CD14-positive monocyte (primary cell): ENCODE data around the gene EPAS1. TPM values are rescaled to one million over a fixed set of nuclear protein-coding genes. Genes with fewer than 3 reads are reported as not detected.

Experiments
- DNase-seq, 3 donors: peaks; one replicate each; pipeline ENCODE4 v3.0.0-alpha.2; 2011 to 2022
- H2AFZ ChIP-seq: 2 replicates; pipeline ENCODE4 v1.6.0; 2012; ENCODE audit warnings: mild to moderate bottlenecking, low read depth, low read length, inconsistent platforms; ENCODE audit not compliant: insufficient read depth, poor library complexity, severe bottlenecking
- H3K27ac ChIP-seq, 2 donors: 1 replicate in 1 of 2; 2 replicates in 1 of 2; pipeline ENCODE4 v1.5.1; 2012 to 2013; ENCODE audit warnings: low read length in 2 of 2, control low read depth in 1 of 2, inconsistent platforms in 1 of 2, low read depth in 1 of 2, mild to moderate bottlenecking in 1 of 2
- H3K27me3 ChIP-seq, 2 donors: one replicate each; pipeline versions ENCODE4 v1.6.0 to v1.6.1; 2011 to 2013; ENCODE audit warnings: low read length in 2 of 2; ENCODE audit not compliant: control insufficient read depth in 2 of 2, insufficient read depth in 2 of 2
- H3K36me3 ChIP-seq, 2 donors: replicated peaks in 1 of 2; 1 replicate in 1 of 2; 2 replicates in 1 of 2; pipeline versions ENCODE4 v1.5.1 to v1.6.1; 2012 to 2013; ENCODE audit warnings: low read length in 2 of 2, control low read depth in 1 of 2, inconsistent platforms in 1 of 2, mild to moderate bottlenecking in 1 of 2; ENCODE audit not compliant: insufficient read depth in 2 of 2, control insufficient read depth in 1 of 2
- H3K4me1 ChIP-seq, 2 donors: 1 replicate in 1 of 2; 2 replicates in 1 of 2; pipeline versions ENCODE4 v1.5.1 to v1.6.1; 2012 to 2013; ENCODE audit warnings: low read length in 2 of 2, control low read depth in 1 of 2, inconsistent platforms in 1 of 2, mild to moderate bottlenecking in 1 of 2, moderate library complexity in 1 of 2; ENCODE audit not compliant: insufficient read depth in 2 of 2, control insufficient read depth in 1 of 2
- H3K4me2 ChIP-seq: replicated peaks from 2 replicates; pipeline ENCODE3; 2012; ENCODE audit warnings: low read length, moderate library complexity, mild to moderate bottlenecking; ENCODE audit not compliant: poor library complexity, severe bottlenecking; ENCODE audit errors: extremely low read depth
- H3K4me3 ChIP-seq, 3 experiments: fragments of 200-600 bp in 1 of 3; sonication (generic) in 1 of 3; replicated peaks in 1 of 3; 1 replicate in 2 of 3; 2 replicates in 1 of 3; pipeline ENCODE4 v1.5.1; 2011 to 2013; ENCODE audit warnings: low read length in 3 of 3, mild to moderate bottlenecking in 3 of 3, control low read depth in 2 of 3, low read depth in 2 of 3, inconsistent platforms in 1 of 3, moderate library complexity in 1 of 3
- H3K79me2 ChIP-seq: 2 replicates; pipeline ENCODE4 v1.6.0; 2012; ENCODE audit warnings: mild to moderate bottlenecking, control low read depth, inconsistent platforms, low read length, moderate library complexity; ENCODE audit not compliant: insufficient read depth
- H3K9ac ChIP-seq: 2 replicates; pipeline ENCODE4 v1.6.0; 2017; ENCODE audit warnings: low read length, mild to moderate bottlenecking; ENCODE audit not compliant: insufficient read depth, poor library complexity, severe bottlenecking
- H3K9me3 ChIP-seq, 2 donors: replicated peaks in 1 of 2; 1 replicate in 1 of 2; 2 replicates in 1 of 2; pipeline versions ENCODE4 v1.5.1 to v1.6.1; 2012 to 2013; ENCODE audit warnings: low read length in 2 of 2, control low read depth in 1 of 2; ENCODE audit not compliant: control insufficient read depth in 1 of 2, insufficient read depth in 1 of 2
- H4K20me1 ChIP-seq: 2 replicates; pipeline ENCODE4 v1.6.0; 2012; ENCODE audit warnings: mild to moderate bottlenecking, low read length, control low read depth, moderate library complexity; ENCODE audit not compliant: insufficient read depth
- H3K27ac Mint-ChIP-seq, 7 donors: one replicate each; pipeline ENCODE4 v1.8.0; 2020; ENCODE audit warnings: mild to moderate bottlenecking in 7 of 7, mixed read lengths in 7 of 7, moderate library complexity in 6 of 7, inconsistent platforms in 2 of 7
- H3K27me3 Mint-ChIP-seq, 3 donors: one replicate each; pipeline ENCODE4 v1.8.0; 2021 to 2022; ENCODE audit warnings: low read depth in 3 of 3, mild to moderate bottlenecking in 3 of 3, mixed read lengths in 3 of 3, moderate library complexity in 3 of 3, inconsistent platforms in 1 of 3
- H3K36me3 Mint-ChIP-seq, 2 donors: one replicate each; pipeline ENCODE4 v1.8.0; 2020; ENCODE audit warnings: mixed read lengths in 2 of 2, inconsistent platforms in 1 of 2, mild to moderate bottlenecking in 1 of 2
- H3K4me1 Mint-ChIP-seq: one replicate; pipeline ENCODE4 v1.8.0; 2020; ENCODE audit warnings: mild to moderate bottlenecking, mixed read lengths
- H3K4me3 Mint-ChIP-seq, 2 donors: one replicate each; pipeline ENCODE4 v1.8.0; 2020; ENCODE audit warnings: mild to moderate bottlenecking in 2 of 2, mixed read lengths in 2 of 2, moderate library complexity in 1 of 2
- H3K9me3 Mint-ChIP-seq, 7 donors: one replicate each; pipeline ENCODE4 v1.8.0; 2020 to 2022; ENCODE audit warnings: mixed read lengths in 7 of 7, mild to moderate bottlenecking in 6 of 7, moderate library complexity in 6 of 7, inconsistent platforms in 2 of 7
- WGBS: methylation state at CpG from one replicate; pipeline ENCODE4 v1.1.5; 2013; ENCODE audit warnings: missing lambda C conversion rate; ENCODE audit not compliant: insufficient coverage; 5-methylcytosine and 5-hydroxymethylcytosine counted together
- intact Hi-C, 2 donors: fragments of 100-400 bp; cut with micrococcal nuclease; formaldehyde crosslinking; loops; one replicate each; pipeline versions ENCODE4 v1.15.0 to v1.15.1; 2023
- polyA plus RNA-seq, 3 donors: library from polyadenylated mRNA; depleted of rRNA in 1 of 3; unstranded in 2 of 3; stranded (reverse) in 1 of 3; fragments of 300-500 nt in 2 of 3; fragments of >200 nt in 1 of 3; fragmentation: Illumina TruSeq in 2 of 3; gene quantifications; 1 replicate in 2 of 3; 2 replicates in 1 of 3; pipeline ENCODE4 v1.2.3, GENCODE V29; 2012 to 2021
- TF ChIP-seq, protein P1 (sequence below): fragments of 200-600 bp; IDR thresholded peaks from one replicate; pipeline ENCODE4 v1.8.0; 2022; ENCODE audit warnings: antibody characterized with exemption, mild to moderate bottlenecking

EPAS1 gene
- polyA plus RNA-seq, 3 donors: 0.11 to 1.0 (median 0.88) TPM

DNA sequence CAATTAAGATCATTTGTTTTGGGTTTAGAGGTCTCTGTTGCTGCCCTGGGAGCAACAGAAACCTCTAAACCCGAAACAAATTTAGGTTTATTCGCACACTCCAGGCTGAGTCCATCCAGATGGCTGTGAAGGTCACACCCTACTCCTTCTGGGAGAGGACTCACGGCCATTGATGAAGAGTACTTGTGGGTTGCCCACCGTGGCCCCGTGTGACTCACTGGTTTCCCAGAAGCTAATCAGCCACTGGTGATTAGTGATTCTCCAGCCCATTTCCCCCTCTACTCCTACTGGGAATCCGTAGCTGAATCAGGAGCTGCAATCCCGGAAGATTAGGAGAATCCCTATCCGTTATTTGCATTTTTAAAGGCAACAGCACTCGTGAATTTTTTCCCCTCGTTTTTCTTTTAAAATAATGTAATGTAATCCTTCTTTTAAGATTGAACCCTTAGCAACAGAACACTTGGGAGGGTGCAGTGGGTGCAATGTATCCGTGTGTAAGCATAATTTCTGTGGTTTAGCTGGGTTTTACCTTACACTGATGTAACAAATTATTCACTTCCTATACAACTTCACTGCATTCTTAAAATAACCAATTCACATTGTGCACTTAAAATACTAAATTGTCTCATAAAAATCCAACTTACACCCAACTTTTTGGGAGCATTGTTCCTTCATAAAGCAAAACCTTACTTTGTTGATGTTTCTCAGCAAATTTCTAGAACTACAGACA lies 27.5 kb upstream of the EPAS1 start:
- Mint-ChIP-seq H3K27ac (no peak overlapping the region), H3K4me3 (no peak overlapping the region), H3K4me1 (peaks cover 29% of the 10 kb centered on the region), H3K27me3 (peaks cover 0 to 3% (median 0%) of the 10 kb centered on the region in 3 donors), H3K36me3 (no peaks in the 10 kb centered on the region), H3K9me3 (no peaks in the 10 kb centered on the region)
- H3K36me3 ChIP-seq: no peaks in the 10 kb centered on the region
- H3K9me3 ChIP-seq: no peaks in the 10 kb centered on the region
- no peaks in the 10 kb centered on the region for H3K79me2 ChIP-seq
- H2AFZ ChIP-seq: no peak overlapping the region
- no peak overlapping the region for H3K4me3 ChIP-seq
- peak in 1 of 3 donors; percentile 50 for DNase-seq
- 100% methylated on average over 2 of the region's 11 CpGs for WGBS
- H3K4me1 ChIP-seq: peaks cover 17 to 33% of the 10 kb centered on the region in 2 donors
- intact Hi-C loops: no loop called here
- H3K27ac ChIP-seq: no peak overlapping the region
- TF ChIP-seq, protein P1, sequence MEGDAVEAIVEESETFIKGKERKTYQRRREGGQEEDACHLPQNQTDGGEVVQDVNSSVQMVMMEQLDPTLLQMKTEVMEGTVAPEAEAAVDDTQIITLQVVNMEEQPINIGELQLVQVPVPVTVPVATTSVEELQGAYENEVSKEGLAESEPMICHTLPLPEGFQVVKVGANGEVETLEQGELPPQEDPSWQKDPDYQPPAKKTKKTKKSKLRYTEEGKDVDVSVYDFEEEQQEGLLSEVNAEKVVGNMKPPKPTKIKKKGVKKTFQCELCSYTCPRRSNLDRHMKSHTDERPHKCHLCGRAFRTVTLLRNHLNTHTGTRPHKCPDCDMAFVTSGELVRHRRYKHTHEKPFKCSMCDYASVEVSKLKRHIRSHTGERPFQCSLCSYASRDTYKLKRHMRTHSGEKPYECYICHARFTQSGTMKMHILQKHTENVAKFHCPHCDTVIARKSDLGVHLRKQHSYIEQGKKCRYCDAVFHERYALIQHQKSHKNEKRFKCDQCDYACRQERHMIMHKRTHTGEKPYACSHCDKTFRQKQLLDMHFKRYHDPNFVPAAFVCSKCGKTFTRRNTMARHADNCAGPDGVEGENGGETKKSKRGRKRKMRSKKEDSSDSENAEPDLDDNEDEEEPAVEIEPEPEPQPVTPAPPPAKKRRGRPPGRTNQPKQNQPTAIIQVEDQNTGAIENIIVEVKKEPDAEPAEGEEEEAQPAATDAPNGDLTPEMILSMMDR: no peak
- no peak overlapping the region for H3K9ac ChIP-seq
- H3K27me3 ChIP-seq: no peaks in the 10 kb centered on the region
- H4K20me1 ChIP-seq: no peaks in the 10 kb centered on the region
- H3K4me2 ChIP-seq: no peak overlapping the region

DNA sequence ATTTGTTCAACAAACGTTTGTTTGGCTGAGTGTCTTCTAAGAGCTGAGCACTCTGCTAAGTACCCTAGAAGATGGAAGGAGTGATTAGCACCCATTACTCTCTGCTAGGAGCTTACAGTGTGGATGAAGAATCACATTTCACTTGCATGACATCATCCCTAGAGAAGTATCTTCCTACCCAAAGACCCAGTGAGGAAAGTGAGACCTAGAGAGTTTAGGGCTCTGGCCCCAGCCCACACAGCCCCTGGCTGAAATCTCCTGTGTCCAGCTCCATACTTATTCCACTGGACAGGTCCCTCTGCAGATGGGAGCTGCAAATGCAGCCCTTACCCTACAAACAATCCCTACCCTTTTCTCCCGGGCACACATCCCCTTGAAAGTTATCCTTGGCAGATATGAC lies 26.8 kb upstream of the EPAS1 start:
- Histone ChIP-seq H3K79me2 (no peaks in the 10 kb centered on the region), H3K27me3 (no peaks in the 10 kb centered on the region), H3K27ac (no peak overlapping the region), H2AFZ (no peak overlapping the region), H3K4me2 (no peak overlapping the region), H3K9me3 (no peaks in the 10 kb centered on the region), H3K36me3 (no peaks in the 10 kb centered on the region), H4K20me1 (no peaks in the 10 kb centered on the region), H3K4me1 (peaks cover 17 to 33% of the 10 kb centered on the region in 2 donors), H3K4me3 (no peak overlapping the region), H3K9ac (no peak overlapping the region)
- peak in 1 of 3 donors; percentile 49 for DNase-seq
- TF ChIP-seq, protein P1: no peak
- Mint-ChIP-seq H3K4me3 (no peak overlapping the region), H3K36me3 (no peaks in the 10 kb centered on the region), H3K9me3 (no peaks in the 10 kb centered on the region), H3K27ac (no peak overlapping the region), H3K27me3 (peaks cover 0 to 3% (median 0%) of the 10 kb centered on the region in 3 donors), H3K4me1 (peaks cover 29% of the 10 kb centered on the region)
- WGBS: 100% methylated on average over 1 of the region's 2 CpGs
- intact Hi-C loops: no loop called here
